Fibroblast of skin of left quadriceps (primary cell): ENCODE data around the gene AFG3L2.

Experiments
- DNase-seq, 2 experiments: peaks; one replicate each; pipeline ENCODE4 v3.0.0-alpha.2; 2013; ENCODE audit warnings: low read depth in 2 of 2

The AFG3L2 gene

GRCh38 chr18:12304351-12305210 lies 72.4 kb downstream of the AFG3L2 start:
- no peak for DNase-seq

- no peak for DNase-seq
Observed at GRCh38 chr18:12302391-12303147, 74.5 kb downstream of the AFG3L2 start.

- no peak for DNase-seq
Observed at GRCh38 chr18:12301263-12302005, 75.6 kb downstream of the AFG3L2 start.

GRCh38 chr18:12299862-12300261 lies 77.2 kb downstream of the AFG3L2 start:
- DNase-seq: no peak

GRCh38 chr18:12296457-12296856 lies 80.6 kb downstream of the AFG3L2 start:
- no peak for DNase-seq

GRCh38 chr18:12296087-12296403 lies 81.0 kb downstream of the AFG3L2 start:
- no peak for DNase-seq

- DNase-seq: no peak
Observed at GRCh38 chr18:12295389-12296086, 81.5 kb downstream of the AFG3L2 start.

- no peak for DNase-seq
Observed at GRCh38 chr18:12293831-12294230, 83.2 kb downstream of the AFG3L2 start.

- DNase-seq: no peak
Observed at GRCh38 chr18:12291690-12292089, 85.3 kb downstream of the AFG3L2 start.

GRCh38 chr18:12291161-12291560 lies 85.9 kb downstream of the AFG3L2 start:
- DNase-seq: no peak

- DNase-seq: no peak
Observed at GRCh38 chr18:12290086-12290485, 86.9 kb downstream of the AFG3L2 start.

- DNase-seq: no peak
Observed at GRCh38 chr18:12288403-12288755, 88.6 kb downstream of the AFG3L2 start.

GRCh38 chr18:12287684-12288402 lies 89.2 kb downstream of the AFG3L2 start:
- peak in 1 of 2 experiments; percentile 50 for DNase-seq

GRCh38 chr18:12287131-12287681 lies 89.8 kb downstream of the AFG3L2 start:
- no peak for DNase-seq

GRCh38 chr18:12283666-12284065 lies 93.4 kb downstream of the AFG3L2 start:
- no peak for DNase-seq

- DNase-seq: no peak
Observed at GRCh38 chr18:12283256-12283655, 93.8 kb downstream of the AFG3L2 start.

- DNase-seq: peak; percentile 71 to 78
Observed at GRCh38 chr18:12282442-12283039, 94.5 kb downstream of the AFG3L2 start.

GRCh38 chr18:12281861-12282260 lies 95.2 kb downstream of the AFG3L2 start:
- DNase-seq: no peak

GRCh38 chr18:12279781-12280531 lies 97.1 kb downstream of the AFG3L2 start:
- no peak for DNase-seq
